IPS-18c (cell line): ENCODE data around the gene SH3D21.
A peak's percentile ranks its signal among the peaks of the same experiment; 100 is the strongest.

Source experiments
- H3K4me3 ChIP-seq: 2 replicates; pipeline ENCODE4 v1.7.0; 2013; ENCODE audit warnings: low read depth, mild to moderate bottlenecking, low read length, moderate library complexity; ENCODE audit not compliant: insufficient read depth
- H3K9me3 ChIP-seq: one replicate; pipeline ENCODE4 v1.6.1; 2013; ENCODE audit warnings: mild to moderate bottlenecking, low read length, moderate library complexity; ENCODE audit not compliant: control insufficient read depth, insufficient read depth

Gene SH3D21

GRCh38 chr1:36322786-36323635, 16.8 kb downstream of the SH3D21 start:
- peak overlapping the region; percentile 61 for H3K4me3 ChIP-seq
- no peaks in the 10 kb centered on the region for H3K9me3 ChIP-seq

- no peaks in the 10 kb centered on the region for H3K9me3 ChIP-seq
These were observed 17.6 kb downstream of the SH3D21 start, which contains the start of gene EVA1B for GRCh38 chr1:36323636-36324352. EVA1B (minus strand) TSS chr1:36323645; CDS start chr1:36323037, 608 bp downstream.

GRCh38 chr1:36324353-36324703, 18.2 kb downstream of the SH3D21 start:
- peak overlapping the region; percentile 21; the same call in 1 of the 2 replicates for H3K4me3 ChIP-seq
- H3K9me3 ChIP-seq: no peaks in the 10 kb centered on the region

More at GRCh38 chr1:36323636-36324352, 17.6 kb downstream of the SH3D21 start, which contains the start of gene EVA1B:
- H3K4me3 ChIP-seq: peak within 1 kb of the TSS; percentile 61

GRCh38 chr1:36326499-36326898, 20.3 kb downstream of the SH3D21 start:
- Histone ChIP-seq H3K4me3 (no peak overlapping the region), H3K9me3 (no peaks in the 10 kb centered on the region)

GRCh38 chr1:36327421-36328087, 21.4 kb downstream of the SH3D21 start:
- Histone ChIP-seq H3K9me3 (no peaks in the 10 kb centered on the region), H3K4me3 (no peak overlapping the region)

GRCh38 chr1:36328088-36328480, 21.9 kb downstream of the SH3D21 start:
- H3K4me3 ChIP-seq: no peak overlapping the region
- no peaks in the 10 kb centered on the region for H3K9me3 ChIP-seq

GRCh38 chr1:36328713-36329112, 22.5 kb downstream of the SH3D21 start:
- Histone ChIP-seq H3K4me3 (no peak overlapping the region), H3K9me3 (no peaks in the 10 kb centered on the region)

GRCh38 chr1:36329817-36330216, 23.6 kb downstream of the SH3D21 start:
- Histone ChIP-seq H3K4me3 (no peak overlapping the region), H3K9me3 (no peaks in the 10 kb centered on the region)

- Histone ChIP-seq H3K9me3 (no peaks in the 10 kb centered on the region), H3K4me3 (no peak overlapping the region)
These were observed 24.8 kb downstream of the SH3D21 start for GRCh38 chr1:36330940-36331339.

GRCh38 chr1:36337830-36338229, 31.7 kb downstream of the SH3D21 start:
- Histone ChIP-seq H3K9me3 (no peaks in the 10 kb centered on the region), H3K4me3 (no peak overlapping the region)

GRCh38 chr1:36339215-36339614, 33.0 kb downstream of the SH3D21 start:
- no peaks in the 10 kb centered on the region for H3K9me3 ChIP-seq
- H3K4me3 ChIP-seq: no peak overlapping the region

- H3K9me3 ChIP-seq: no peaks in the 10 kb centered on the region
- no peak overlapping the region for H3K4me3 ChIP-seq
These were observed 33.4 kb downstream of the SH3D21 start for GRCh38 chr1:36339615-36340014.

- Histone ChIP-seq H3K4me3 (no peak overlapping the region), H3K9me3 (no peaks in the 10 kb centered on the region)
These were observed 35.6 kb downstream of the SH3D21 start for GRCh38 chr1:36341626-36342320.

GRCh38 chr1:36342426-36343185, 36.4 kb downstream of the SH3D21 start:
- H3K9me3 ChIP-seq: no peaks in the 10 kb centered on the region
- H3K4me3 ChIP-seq: no peak overlapping the region

- Histone ChIP-seq H3K9me3 (no peaks in the 10 kb centered on the region), H3K4me3 (no peak overlapping the region)
These were observed 37.7 kb downstream of the SH3D21 start for GRCh38 chr1:36343651-36344394.

- Histone ChIP-seq H3K9me3 (no peaks in the 10 kb centered on the region), H3K4me3 (no peak overlapping the region)
These were observed 38.2 kb downstream of the SH3D21 start for GRCh38 chr1:36344395-36344680.
